Psoas muscle (tissue), 8 donors: Measurements from ENCODE around the gene MRPS22. TPM values are rescaled to one million over a fixed set of nuclear protein-coding genes. Genes with fewer than 3 reads are reported as not detected.

Experiments
- ATAC-seq, 4 donors: fragments of 200-7000 bp; cut with Tn5 transposase; one replicate each; pipeline ENCODE4 v1.9.1; 2020; ENCODE audit warnings: moderate library complexity in 3 of 4, mild to moderate bottlenecking in 2 of 4
- DNase-seq, 2 donors: peaks; one replicate each; pipeline ENCODE4 v3.0.0-alpha.2; 2020
- H3K27ac ChIP-seq: fragments of 200-600 bp; one replicate; pipeline ENCODE4 v1.8.0; 2022
- H3K27me3 ChIP-seq, 3 donors: fragments of 200-600 bp in 1 of 3; one replicate each; pipeline versions ENCODE4 v1.6.1 to v1.8.0; 2013 to 2022; ENCODE audit warnings: low read length in 2 of 3, mild to moderate bottlenecking in 2 of 3, moderate library complexity in 1 of 3; ENCODE audit not compliant: insufficient read depth in 3 of 3
- H3K36me3 ChIP-seq, 2 donors: fragments of 200-600 bp in 1 of 2; one replicate each; pipeline versions ENCODE4 v1.6.1 to v1.8.0; 2013 to 2022; ENCODE audit warnings: low read depth in 1 of 2, mild to moderate bottlenecking in 1 of 2, moderate library complexity in 1 of 2; ENCODE audit not compliant: insufficient read depth in 1 of 2
- H3K4me1 ChIP-seq: fragments of 200-600 bp; one replicate; pipeline ENCODE4 v1.8.0; 2022
- H3K4me3 ChIP-seq: fragments of 200-600 bp; one replicate; pipeline ENCODE4 v1.8.0; 2022; ENCODE audit warnings: mild to moderate bottlenecking
- H3K9me3 ChIP-seq: fragments of 200-600 bp; one replicate; pipeline ENCODE4 v1.8.0; 2022
- CTCF ChIP-seq: fragments of 200-600 bp; IDR thresholded peaks from one replicate; pipeline ENCODE4 v1.8.0; 2022; ENCODE audit warnings: antibody characterized with exemption
- WGBS, 3 donors: extraction: QIAGEN DNeasy Blood & Tissue Kit; methylation state at CpG; one replicate each; pipeline versions ENCODE4 v1.1.6 to v1.1.7; 2013; 5-methylcytosine and 5-hydroxymethylcytosine counted together
- intact Hi-C, 2 donors: fragments of 100-400 bp; cut with DNase I; formaldehyde crosslinking; loops; one replicate each; pipeline versions ENCODE4 v1.11.0 to v1.14.2; 2022
- polyA plus RNA-seq, 3 donors: library from polyadenylated mRNA; stranded (reverse); fragments of 200-250 nt; gene quantifications; one replicate each; pipeline ENCODE4 v1.2.3, GENCODE V29; 2013
- total RNA-seq, 4 donors: library from RNA; stranded (reverse); fragmentation: NEBNext Ultra II Directional in 2 of 4; extraction: Animal tissue kit (Norgen Biotek cat#: 25700) in 2 of 4; gene quantifications; one replicate each; pipeline versions ENCODE4 v1.2.1 to v1.2.4, GENCODE V29; 2021 to 2023
- donor health status: healthy with polysubstance abuse.
- donor health status: DM: no; HTN: no; CAD: no; lungs with moderate emphysema.
- donor health status: Bipolar disorder and iron deficiency.
- donor health status: healthy.
- donor health status: DM: yes; HTN: yes; CAD: no.
- donor health status: DM: no; HTN: no; CAD: no.
- donor health status: DM: no; HTN: no; CAD: no.
- donor health status: DM: yes; HTN: yes; CAD: no.

Gene MRPS22
- total and polyA plus RNA-seq, 7 donors, result 67.4 to 143 (median 97.9) TPM

- ATAC-seq, result no peak
- DNase-seq, result no peak
- intact Hi-C loops, result no loop called here
- Histone ChIP-seq H3K4me1 (no peaks in the 10 kb centered on the region), H3K9me3 (no peaks in the 10 kb centered on the region), H3K27me3 (no peaks in the 10 kb centered on the region), H3K27ac (no peak overlapping the region), H3K36me3 (peaks cover 23 to 100% of the 10 kb centered on the region in 2 donors), H3K4me3 (no peak overlapping the region)
- no peak for TF ChIP-seq CTCF
- 58 to 75% (median 59%) methylated on average over 3 of the region's 3 CpGs for WGBS, 3 donors
Measured at GRCh38 chr3:139358841-139359562, 15.2 kb downstream of the MRPS22 start.

GRCh38 chr3:139361276-139361675 is 17.5 kb downstream of the MRPS22 start:
- Histone ChIP-seq H3K27ac (no peak overlapping the region), H3K9me3 (no peaks in the 10 kb centered on the region), H3K27me3 (no peaks in the 10 kb centered on the region), H3K36me3 (peaks cover 16 to 100% of the 10 kb centered on the region in 2 donors), H3K4me1 (no peaks in the 10 kb centered on the region), H3K4me3 (no peak overlapping the region)
- TF ChIP-seq CTCF, result no peak
- 87 to 99% (median 92%) methylated on average over 2 of the region's 2 CpGs for WGBS, 3 donors
- intact Hi-C loops, result no loop called here
- DNase-seq (no peak), ATAC-seq (no peak)

GRCh38 chr3:139364549-139364948 is 20.7 kb downstream of the MRPS22 start:
- no peak for DNase-seq
- intact Hi-C loops, result no loop called here
- Histone ChIP-seq H3K36me3 (peaks cover 21 to 100% of the 10 kb centered on the region in 2 donors), H3K9me3 (no peaks in the 10 kb centered on the region), H3K4me3 (no peak overlapping the region), H3K27me3 (no peaks in the 10 kb centered on the region), H3K27ac (no peak overlapping the region), H3K4me1 (no peaks in the 10 kb centered on the region)
- ATAC-seq, result no peak
- WGBS, 3 donors, result 86 to 91% (median 88%) methylated on average over 1 of the region's 1 CpG
- no peak for TF ChIP-seq CTCF

- DNase-seq (no peak), ATAC-seq (no peak)
- Histone ChIP-seq H3K4me3 (no peak overlapping the region), H3K27me3 (no peaks in the 10 kb centered on the region), H3K4me1 (no peaks in the 10 kb centered on the region), H3K9me3 (no peaks in the 10 kb centered on the region), H3K36me3 (peaks cover 27 to 100% of the 10 kb centered on the region in 2 donors), H3K27ac (no peak overlapping the region)
- intact Hi-C loops, result loop anchor here in 1 of 2 donors (10.0 kb wide), 1 partner anchor 689 kb away; no protein-coding TSS in a partner anchor
- no peak for TF ChIP-seq CTCF
- WGBS, 3 donors, result 77 to 95% (median 95%) methylated on average over 2 of the region's 2 CpGs
Measured at GRCh38 chr3:139374099-139374498, 30.3 kb downstream of the MRPS22 start.
